ENCODE results near the gene COL4A5.

Gene COL4A5

DNA sequence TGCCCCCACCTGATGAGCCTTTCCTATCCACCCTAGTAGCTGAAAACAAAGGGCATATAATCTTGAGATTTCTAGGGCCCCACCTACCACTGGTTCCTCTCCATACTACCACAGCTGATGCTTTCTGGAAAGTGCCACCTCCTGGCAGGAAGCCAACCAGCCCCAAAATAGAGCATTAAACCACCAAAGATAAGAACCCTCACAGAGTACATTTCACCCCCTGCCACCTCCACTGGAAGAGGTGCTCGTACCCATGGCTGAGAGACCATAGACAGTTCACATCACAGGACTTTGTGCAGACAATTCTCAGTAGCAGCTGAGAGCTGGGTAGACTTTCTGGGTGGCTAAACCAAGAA lies 202.6 kb downstream of the COL4A5 start:
- DNase-seq = no peak

- DNase-seq = no peak
Measured at GRCh38 chrX:108664701-108665100, 225.1 kb downstream of the COL4A5 start.

DNA sequence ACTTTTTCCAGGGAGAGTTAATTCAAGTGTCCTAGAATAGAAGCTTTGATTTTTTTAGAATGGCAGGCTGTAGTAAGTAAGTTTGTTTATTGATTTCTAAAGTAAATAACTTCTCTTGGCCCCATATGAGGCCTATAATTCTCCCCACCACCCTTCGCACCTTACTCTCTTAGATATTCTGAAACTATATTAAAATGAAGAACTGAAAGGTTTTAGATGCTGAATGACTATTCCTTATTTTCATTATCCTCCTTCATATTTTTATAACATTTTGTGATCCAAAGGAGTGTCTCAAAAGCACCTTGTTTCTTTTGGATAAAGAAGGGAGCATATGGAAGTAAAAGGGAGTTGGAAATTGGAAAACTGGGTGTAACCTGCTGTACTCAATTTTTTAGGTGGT lies 226.5 kb downstream of the COL4A5 start:
- DNase-seq = no peak

DNA sequence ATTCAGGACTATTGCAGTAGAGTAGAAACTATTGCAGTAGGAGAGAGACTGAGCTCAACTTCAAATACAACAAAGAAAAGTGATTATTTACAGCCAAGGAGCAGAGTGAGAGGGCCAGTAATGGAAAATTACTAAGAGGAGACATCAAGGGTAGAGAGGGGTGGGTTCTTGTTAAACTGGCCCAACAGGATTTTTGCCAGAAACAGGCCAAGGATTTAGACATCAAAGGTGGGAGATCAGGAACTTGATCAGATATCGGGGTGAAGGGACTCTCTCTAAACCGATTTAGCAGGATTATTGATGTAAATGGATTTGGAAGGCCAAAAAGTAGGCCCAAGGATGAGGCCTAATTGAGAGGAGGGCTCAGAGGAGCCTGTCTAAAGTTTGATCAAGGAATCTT lies 231.9 kb downstream of the COL4A5 start:
- no peak for DNase-seq

- no peak for DNase-seq
Measured at GRCh38 chrX:108696690-108697089, 257.1 kb downstream of the COL4A5 start.

DNA sequence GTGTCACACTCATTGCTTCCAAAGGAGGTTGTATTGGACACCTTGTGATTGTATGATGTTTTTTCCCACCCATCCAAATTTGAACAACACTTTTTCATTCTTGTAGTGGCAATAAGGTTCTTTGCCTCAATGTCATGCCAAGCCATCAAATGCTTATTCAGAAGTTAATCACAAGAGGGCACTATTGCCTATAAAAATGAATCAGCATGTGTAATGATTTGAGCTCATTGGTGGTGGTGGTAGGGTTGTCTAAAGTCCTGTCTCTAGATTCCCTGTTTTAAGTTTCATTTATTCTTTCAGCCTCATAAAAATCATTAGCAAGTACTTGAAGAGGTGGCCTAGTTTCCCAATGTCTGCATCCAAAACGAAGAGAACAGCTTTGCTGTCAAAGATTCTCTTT lies 259.7 kb downstream of the COL4A5 start:
- DNase-seq = peak; percentile 38

DNA sequence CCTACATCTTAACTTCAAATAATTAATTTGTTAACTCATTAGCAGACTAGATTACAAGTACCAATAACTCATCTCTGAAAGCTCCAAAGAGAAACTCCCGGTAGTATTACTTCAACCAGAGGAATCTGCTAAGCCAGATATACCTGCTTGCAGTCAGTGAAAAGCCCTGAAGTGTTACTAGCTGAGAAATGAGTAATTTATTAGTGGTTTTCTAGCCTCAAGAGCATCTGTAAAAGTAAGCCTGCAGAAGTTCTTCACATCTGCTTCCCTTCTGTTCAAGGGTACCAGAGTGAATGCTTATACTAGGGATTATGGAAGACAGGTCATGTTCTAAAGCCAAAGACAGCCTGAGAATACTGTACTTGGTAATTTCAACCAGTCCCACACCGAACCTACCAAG lies 262.0 kb downstream of the COL4A5 start:
- DNase-seq = no peak

DNA sequence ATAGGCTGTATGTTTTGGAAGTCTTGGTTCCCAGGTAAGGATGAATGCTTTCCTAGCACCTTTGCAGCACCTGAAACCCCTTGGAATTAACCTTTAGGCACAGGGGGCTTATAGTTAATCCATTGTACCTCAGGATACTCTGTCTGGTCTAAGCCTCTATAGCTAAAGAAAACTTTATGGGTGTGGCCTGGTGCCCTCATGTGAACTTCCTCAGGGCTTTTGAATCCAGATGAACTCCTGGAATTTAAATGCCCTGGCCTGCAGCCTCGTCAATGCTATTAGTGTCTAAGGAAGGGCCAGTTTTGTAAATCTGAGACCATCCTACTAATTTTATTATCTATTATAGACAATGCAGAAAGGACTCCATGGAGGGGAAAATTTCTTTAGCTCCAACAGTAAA lies 262.9 kb downstream of the COL4A5 start:
- DNase-seq = no peak

DNA sequence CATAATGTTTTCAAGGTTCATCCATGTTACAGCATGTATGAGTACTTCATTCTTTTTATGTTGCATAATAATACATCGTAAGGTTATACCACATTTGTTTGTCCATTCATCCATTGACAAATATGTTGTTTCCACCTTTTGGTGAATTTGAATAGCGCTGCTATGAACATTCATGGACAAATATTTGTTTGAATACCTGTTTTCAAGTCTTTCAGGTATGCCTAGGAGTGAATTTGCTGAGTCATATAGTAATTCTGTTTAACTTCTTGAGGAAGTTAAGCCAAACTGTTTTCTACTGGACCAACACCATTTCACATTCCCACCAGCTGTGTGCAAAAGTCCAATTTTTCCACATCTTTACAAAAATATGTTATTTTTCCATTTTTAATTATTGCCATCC lies 265.2 kb downstream of the COL4A5 start:
- no peak for DNase-seq

DNA sequence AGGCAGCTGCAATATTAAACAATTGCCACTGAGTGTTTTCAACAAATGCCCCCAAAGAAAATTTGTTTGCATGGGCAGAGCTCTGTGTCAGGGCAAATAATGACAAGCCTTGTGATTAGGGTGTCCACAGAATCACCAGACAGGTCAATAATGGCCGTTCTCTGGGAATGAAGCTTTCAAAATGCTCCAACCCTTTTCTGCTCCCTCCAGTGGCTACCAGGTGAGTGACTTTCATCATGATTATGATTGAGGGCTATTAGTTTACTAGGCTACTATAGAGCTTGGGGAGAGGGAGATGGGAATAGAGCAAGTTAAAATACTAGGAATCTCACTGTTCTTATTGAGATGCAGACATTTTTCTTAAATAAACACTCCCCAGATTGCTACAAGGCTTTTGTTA lies 273.2 kb downstream of the COL4A5 start:
- DNase-seq = no peak

DNA sequence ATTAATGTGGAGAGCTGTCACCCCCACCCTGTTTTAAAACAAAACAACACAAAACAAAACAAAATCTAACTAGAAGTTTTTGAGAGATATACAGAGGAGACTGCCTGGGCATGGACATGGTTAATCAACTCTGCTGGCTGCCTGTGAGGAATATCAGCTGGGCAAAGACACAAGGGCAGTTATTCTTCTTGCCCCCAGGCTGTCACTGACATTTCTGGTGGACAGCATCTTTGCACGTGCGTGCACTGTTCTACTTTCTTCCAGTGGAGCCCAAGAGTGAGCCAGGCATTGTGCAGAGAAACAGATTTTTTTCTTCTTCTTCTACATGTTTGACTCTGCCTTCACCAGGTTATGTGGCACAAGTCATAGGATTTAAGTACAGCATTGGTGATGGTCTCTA lies 282.9 kb downstream of the COL4A5 start:
- DNase-seq = no peak

GRCh38 chrX:108726748-108727147 lies 287.1 kb downstream of the COL4A5 start:
- DNase-seq = no peak

DNA sequence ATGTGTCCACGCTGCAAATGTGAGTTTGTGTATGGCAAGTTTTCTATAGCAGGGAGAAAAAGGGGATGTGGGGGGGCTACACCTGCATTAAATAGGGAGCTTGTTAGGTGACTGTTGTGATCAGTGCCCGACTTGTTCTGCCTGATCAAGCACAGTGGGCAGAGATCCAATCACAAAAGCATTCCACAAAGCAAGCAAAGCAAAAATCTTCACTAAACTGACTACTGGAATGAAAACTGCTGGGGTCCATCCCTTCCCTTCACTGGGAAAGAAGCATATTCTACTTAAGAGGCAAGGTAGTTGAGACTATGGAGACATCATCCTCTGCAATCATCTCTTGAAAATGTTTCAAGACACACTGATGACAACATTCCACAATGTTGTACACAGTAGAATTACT lies 291.5 kb downstream of the COL4A5 start:
- no peak for DNase-seq

DNA sequence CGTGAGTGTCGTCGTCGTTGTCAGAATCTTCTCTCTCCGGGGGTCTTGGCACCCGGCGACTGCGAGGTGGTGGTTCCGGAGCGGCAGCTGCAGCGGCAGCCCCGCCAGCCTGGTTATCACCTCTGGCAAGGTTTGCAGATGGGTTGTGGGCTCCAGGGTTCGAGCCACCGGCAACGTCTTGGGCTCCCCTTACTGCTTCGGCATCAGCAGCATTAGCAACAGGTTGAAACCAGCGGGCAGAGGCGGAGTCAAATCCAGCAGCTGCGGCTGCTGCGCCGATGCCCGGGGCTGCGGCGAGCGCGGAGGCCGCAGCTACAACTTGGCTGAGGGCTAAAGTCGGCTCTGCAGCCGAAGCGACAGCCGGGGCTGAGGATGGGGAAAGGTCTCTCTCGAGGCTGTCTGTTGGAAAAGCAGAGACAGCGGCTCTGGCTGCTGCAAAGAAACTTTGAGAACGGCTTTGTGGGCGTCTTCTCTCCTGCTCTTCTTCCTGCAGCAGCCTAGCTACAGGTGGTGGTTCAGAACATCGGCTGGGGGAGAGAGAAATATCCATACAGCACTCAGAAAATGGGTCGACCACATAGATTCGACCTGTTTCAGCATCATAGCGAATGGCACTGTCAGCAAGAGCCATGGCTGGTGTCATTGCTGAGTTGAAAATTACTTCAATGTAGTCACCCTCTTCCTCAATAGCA lies 293.1 kb downstream of the COL4A5 start:
- DNase-seq = no peak

DNA sequence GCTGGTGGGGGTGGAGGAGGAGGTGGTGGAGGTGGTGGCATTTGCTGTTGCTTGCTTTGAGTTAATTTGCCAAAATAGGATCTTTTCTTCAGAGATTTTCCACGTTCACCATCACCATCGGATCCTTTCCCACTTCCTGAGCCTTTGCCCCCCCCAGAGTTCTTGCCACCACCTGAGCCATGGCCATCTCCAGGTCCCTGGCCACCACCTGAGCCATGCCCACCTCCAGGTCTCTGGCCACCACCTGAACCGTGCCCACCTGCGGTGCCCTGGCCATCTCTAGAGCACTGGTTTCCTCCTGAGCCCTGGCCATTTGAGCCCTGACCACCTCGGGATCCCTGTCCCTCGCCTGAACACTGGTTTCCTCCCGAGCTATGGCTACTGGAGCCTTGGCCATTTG lies 294.8 kb downstream of the COL4A5 start:
- no peak for DNase-seq

DNA sequence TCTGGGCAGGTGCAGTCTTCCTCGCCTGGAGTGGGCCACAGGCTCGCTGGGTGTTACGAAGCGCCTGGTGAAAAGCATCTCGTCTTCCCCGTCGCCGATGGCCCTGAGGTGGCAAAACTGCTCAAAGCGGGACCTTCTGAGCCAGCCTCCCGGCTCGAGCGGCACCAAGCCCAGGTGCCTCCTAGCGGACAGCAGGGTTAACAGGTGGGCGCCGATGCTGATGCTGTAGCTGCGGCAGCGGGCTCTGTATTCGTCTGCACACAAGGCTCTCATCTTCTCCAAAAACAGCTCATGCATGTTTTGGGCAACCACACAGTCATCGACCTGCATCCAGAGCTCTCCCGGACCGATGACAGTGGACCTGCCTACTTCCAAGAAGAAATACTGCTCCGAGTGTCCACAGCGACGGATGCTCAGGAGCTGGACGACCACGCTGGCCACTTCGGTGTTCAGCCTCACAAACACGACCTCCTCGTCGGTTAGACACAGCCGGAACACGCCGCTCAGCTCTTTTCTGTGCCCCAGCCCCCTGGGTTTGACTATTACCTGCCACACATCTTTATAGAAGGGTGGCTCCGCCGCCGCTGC lies 295.5 kb downstream of the COL4A5 start:
- DNase-seq = no peak

- DNase-seq = no peak
Measured at GRCh38 chrX:108735679-108736508, 296.3 kb downstream of the COL4A5 start.

DNA sequence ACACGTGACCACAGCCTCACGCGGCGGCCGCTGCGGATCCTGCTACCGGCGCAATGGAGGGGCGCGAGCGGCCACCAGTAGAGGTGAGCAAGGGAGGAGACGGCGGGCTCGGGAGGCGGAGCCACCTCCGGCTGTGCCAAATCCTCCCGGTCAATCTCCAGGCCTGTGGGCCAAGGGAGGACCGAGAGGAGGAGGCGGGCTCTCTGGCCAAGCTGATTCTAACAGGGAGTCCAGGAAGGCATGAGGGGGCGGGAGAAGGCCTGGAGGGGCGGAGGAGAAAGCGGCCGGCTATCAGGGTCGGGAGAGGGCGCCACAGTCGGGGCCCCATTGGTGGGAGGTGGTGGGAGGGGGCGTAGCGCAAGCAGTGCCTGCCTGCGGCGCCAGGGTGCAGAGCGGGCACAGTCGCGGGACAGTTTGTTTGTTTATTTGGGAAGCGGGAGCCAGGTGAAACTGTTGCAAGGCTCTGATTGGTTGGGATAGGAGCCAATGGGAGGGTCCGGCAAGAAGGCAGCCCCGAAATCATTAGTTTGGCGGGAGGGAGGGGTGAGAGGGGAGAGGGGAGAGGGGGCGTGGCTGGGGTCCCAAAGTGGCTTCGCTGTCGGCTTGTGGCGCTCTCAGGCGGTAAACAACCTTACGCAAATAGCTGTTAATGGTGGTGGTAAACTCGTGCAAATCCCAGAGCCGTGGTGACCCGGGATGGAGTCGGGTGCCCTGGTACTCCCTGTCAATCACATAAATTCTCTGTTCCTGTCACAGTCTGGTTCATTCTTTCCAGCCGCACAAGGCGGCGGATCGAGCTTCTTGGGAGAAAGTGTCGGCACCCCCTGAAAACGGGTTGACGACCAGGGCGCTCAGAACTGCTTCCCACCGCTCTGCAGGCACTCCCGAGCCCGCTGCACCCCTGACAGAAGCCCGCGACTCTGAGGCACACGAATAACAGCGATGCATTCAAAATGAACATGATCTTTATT lies 297.2 kb downstream of the COL4A5 start, which contains the start of gene IRS4:
Gene IRS4 (minus strand): TSS at position 55 of the 971 bp plus-strand sequence.
- peak; percentile 35 for DNase-seq

DNA sequence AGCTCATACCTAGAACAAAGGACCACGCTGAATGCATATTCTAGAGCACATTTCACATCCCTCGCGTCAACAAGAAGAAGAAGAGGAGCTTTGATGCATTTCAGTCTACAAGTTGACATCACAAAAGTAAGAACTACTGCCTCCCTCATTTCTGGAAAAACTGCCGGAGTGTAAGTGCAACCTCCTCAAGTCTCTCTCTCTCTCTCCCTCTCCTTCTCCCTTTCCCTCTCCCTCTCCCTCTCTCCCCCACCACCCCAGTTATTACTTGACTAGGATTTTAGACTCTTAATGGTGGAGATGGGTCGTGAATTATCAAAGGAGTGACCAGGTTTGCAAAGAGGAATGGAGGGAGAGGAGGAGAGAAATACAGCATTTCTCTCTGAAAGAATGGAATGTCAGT lies 298.1 kb downstream of the COL4A5 start:
- no peak for DNase-seq

DNA sequence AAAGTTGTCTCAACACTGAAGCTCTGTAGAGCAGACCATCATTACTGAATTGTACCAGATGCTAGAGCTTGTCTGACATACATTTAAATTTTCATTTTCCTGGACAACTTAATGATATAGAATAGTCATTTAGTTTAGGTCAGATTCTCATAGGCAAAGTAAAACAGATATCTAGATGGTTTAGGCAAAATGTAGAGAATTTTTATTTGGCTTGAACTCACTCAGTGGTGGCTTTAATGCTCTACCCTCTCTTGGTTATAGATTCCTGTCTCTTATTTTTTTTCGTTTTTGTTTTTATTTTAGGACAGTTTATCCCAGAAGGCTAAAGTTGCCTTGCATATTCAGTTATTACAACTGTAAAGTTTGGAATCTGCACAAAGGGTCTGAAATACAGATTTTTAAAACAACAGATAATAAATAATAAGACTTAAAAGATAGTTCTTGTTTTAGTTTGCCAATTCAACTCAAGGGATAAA lies 300.7 kb downstream of the COL4A5 start:
- no peak for DNase-seq

Measured in midbrain (tissue), 1 donor.